ENCODE results near the gene CERS6. TPM values are rescaled to one million over a fixed set of nuclear protein-coding genes. Genes with fewer than 3 reads are reported as not detected.

Gene CERS6
- total and polyA plus RNA-seq, 10 of the 15 experiments (the other 5 are each of a cell fraction or from before 2014, with no cell fraction given), result 1.3 to 20.4 (median 14.1) TPM

DNA sequence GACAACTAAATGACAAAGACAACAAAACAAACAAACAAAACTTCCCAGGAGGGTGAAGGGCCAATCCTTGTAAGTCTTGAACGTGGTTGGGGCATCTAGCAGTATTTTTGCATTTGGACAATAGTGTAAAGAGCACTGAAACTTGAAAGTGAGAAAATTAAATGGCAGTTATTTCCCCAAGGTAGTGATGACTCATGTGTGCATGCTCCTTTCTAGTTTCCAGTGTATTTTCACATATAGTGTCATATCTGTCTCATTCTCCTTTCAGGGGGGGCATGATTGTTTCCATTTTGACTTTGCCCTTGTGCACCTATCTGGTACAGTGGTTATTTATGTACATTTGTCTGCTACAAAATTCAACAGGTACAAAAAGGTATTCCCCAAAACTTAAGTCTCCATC, 39.5 kb downstream of the CERS6 start:
- peaks cover 46% of the 10 kb centered on the region for H3K9me3 ChIP-seq (replicated peaks; ENCODE audit: control insufficient read depth, insufficient read depth, low read length)
- ChIA-PET RAD21 (ENCODE audit: unreplicated experiment) (no interaction called here), CTCF (interaction anchor here (0.6 kb wide), 1 partner anchor 41 kb away, joined by 4 read pairs; no protein-coding TSS in a partner anchor), SMC1A (ENCODE audit: uncharacterized antibody, unreplicated experiment) (interaction anchor here (0.6 to 1.0 kb wide), 3 partner anchors 36 to 220 kb away, joined by 3 read pairs; no protein-coding TSS in a partner anchor), POLR2A (interaction anchor here (0.7 kb wide), 1 partner anchor 149 kb away, joined by 3 read pairs; no protein-coding TSS in a partner anchor)
- no peaks in the 10 kb centered on the region for H3K27me3 ChIP-seq (replicated peaks in 1 of 2; ENCODE audit: control insufficient read depth in 2 of 2, insufficient read depth in 2 of 2, low read length in 1 of 2)
- no peaks in the 10 kb centered on the region for H4K20me1 ChIP-seq (ENCODE audit: control insufficient read depth, insufficient read depth)
- H2AFZ ChIP-seq (ENCODE audit: control insufficient read depth, low read depth, low read length), result no peak overlapping the region
- peak; percentile 85 for ATAC-seq
- peak; percentile 86 for DNase-seq (ENCODE audit: low read depth, low spot score)
- peaks cover 83% of the 10 kb centered on the region for H3K79me2 ChIP-seq (ENCODE audit: control insufficient read depth, insufficient read depth, low read length)
- no peak overlapping the region for H3K9ac ChIP-seq (ENCODE audit: control insufficient read depth, insufficient read depth, low read length)
- in situ Hi-C loops (cut with MboI), result no loop called here
- peaks cover 0 to 12% of the 10 kb centered on the region in 2 experiments for H3K36me3 ChIP-seq (ENCODE audit: control insufficient read depth in 2 of 2, insufficient read depth in 2 of 2, low read length in 1 of 2)
- peak overlapping the region; percentile 49; the same call in 1 of the 2 replicates for H3K4me3 ChIP-seq
- H3K27ac ChIP-seq (ENCODE audit: control insufficient read depth, insufficient read depth), result peak overlapping the region; percentile 79
- WGBS (ENCODE audit: insufficient coverage, insufficient replicate concordance, low lambda C conversion rate, missing lambda C conversion rate), result 0% methylated on average over 1 of the region's 1 CpG
- BruUV-seq (replicated peaks), result no TSS peak
- H3K4me2 ChIP-seq (ENCODE audit: control insufficient read depth, insufficient read depth), result peak overlapping the region; percentile 77
- FAIRE-seq, result peak; percentile 92
- peaks cover 34% of the 10 kb centered on the region for H3K4me1 ChIP-seq (ENCODE audit: control insufficient read depth, insufficient read depth, low read length)
- intact Hi-C loops (cut with micrococcal nuclease; ENCODE audit: unreplicated experiment), result loop anchor here (5.0 kb wide), 1 partner anchor 37 kb away; no protein-coding TSS in a partner anchor
- TF ChIP-seq CREM (IDR thresholded peaks at IDR 0.05; ENCODE audit: low read depth) (peak; percentile 87), GABPA (IDR thresholded peaks at IDR 0.05; ENCODE audit: low read depth) (peak; percentile 58; the same call in 1 of the 2 replicates), NR2F1 (conservative IDR thresholded peaks at IDR 0.05) (0 out of 2 replicates have a peak, but pooled peaks have one; percentile 34), DPF2 (IDR thresholded peaks at IDR 0.05) (peak; percentile 52; the same call in 1 of the 2 replicates), TCF7 (IDR thresholded peaks at IDR 0.05; ENCODE audit: borderline replicate concordance) (peak; percentile 61; the same call in 1 of the 2 replicates), RBBP5 (conservative IDR thresholded peaks at IDR 0.05) (no peak), SIX5 (IDR thresholded peaks at IDR 0.05; ENCODE audit: low read depth, low read length, severe bottlenecking) (no peak), TAF1 (IDR thresholded peaks at IDR 0.05; ENCODE audit: borderline replicate concordance, low read depth, low read length) (no peak), SREBF1 (IDR thresholded peaks at IDR 0.05; ENCODE audit: low read length) (no peak), ZNF24 (IDR thresholded peaks at IDR 0.05) (no peak), WRNIP1 (IDR thresholded peaks at IDR 0.05; ENCODE audit: borderline replicate concordance, low read depth, low read length) (no peak), NRF1 (conservative IDR thresholded peaks at IDR 0.05; ENCODE audit: low read depth, low read length) (no peak), HDGF (IDR thresholded peaks at IDR 0.05) (no peak), PAX5 (IDR thresholded peaks at IDR 0.05; ENCODE audit: borderline replicate concordance, low read depth, low read length) (peak; percentile 78; the same call in 1 of the 2 replicates), HDAC2 (IDR thresholded peaks at IDR 0.05) (no peak), SRF (IDR thresholded peaks at IDR 0.05; ENCODE audit: low read depth in 2 of 2, low read length in 2 of 2) (no peak), FOXK2 (IDR thresholded peaks at IDR 0.05) (no peak), ESRRA (IDR thresholded peaks at IDR 0.05; ENCODE audit: low read length) (no peak), BHLHE40 (IDR thresholded peaks at IDR 0.05; ENCODE audit: borderline replicate concordance in 1 of 2, low read depth in 2 of 2, low read length in 1 of 2) (peak; percentile 62 to 67; a peak in 1 of 4 replicates), YBX1 (IDR thresholded peaks at IDR 0.05) (no peak), SMC3 (IDR thresholded peaks at IDR 0.05; ENCODE audit: borderline replicate concordance, low read length) (peak; percentile 18; the same call in 1 of the 2 replicates)
- TF ChIP-seq, protein P1, sequence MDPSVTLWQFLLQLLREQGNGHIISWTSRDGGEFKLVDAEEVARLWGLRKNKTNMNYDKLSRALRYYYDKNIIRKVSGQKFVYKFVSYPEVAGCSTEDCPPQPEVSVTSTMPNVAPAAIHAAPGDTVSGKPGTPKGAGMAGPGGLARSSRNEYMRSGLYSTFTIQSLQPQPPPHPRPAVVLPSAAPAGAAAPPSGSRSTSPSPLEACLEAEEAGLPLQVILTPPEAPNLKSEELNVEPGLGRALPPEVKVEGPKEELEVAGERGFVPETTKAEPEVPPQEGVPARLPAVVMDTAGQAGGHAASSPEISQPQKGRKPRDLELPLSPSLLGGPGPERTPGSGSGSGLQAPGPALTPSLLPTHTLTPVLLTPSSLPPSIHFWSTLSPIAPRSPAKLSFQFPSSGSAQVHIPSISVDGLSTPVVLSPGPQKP (IDR thresholded peaks at IDR 0.05; ENCODE audit: low read depth, low read length), result no peak

All from GM12878 (cell line).